CD4-positive, alpha-beta memory T cell (primary cell): ENCODE measurements around the gene DMGDH. TPM values are rescaled to one million over a fixed set of nuclear protein-coding genes. Genes with fewer than 3 reads are reported as not detected.

ENCODE experiments used
- CTCF ChIA-PET: fragments of 350-600 bp; sonication (Branson Sonifier 250); formaldehyde crosslinking; loops from one replicate; lab custom pipeline; 2021; ENCODE audit warnings: inconsistent platforms; ENCODE audit not compliant: partially characterized antibody; lab: Charles Lee
- POLR2A ChIA-PET: fragments of 350-600 bp; sonication (Branson Sonifier 250); formaldehyde crosslinking; loops from one replicate; lab custom pipeline; 2021; ENCODE audit not compliant: partially characterized antibody; lab: Charles Lee
- DNase-seq, 5 donors: peaks; one replicate each; pipeline versions ENCODE4 v3.0.0 to v3.0.0-alpha.2; 2020 to 2022; ENCODE audit warnings: mixed read lengths in 1 of 5
- H3K27ac ChIP-seq: one replicate; pipeline ENCODE4 v1.7.0; 2013; ENCODE audit warnings: low read depth, low read length
- H3K27me3 ChIP-seq: 2 replicates; pipeline ENCODE4 v1.7.0; 2013; ENCODE audit warnings: mild to moderate bottlenecking, low read length, moderate library complexity; ENCODE audit not compliant: insufficient read depth
- H3K36me3 ChIP-seq: 2 replicates; pipeline ENCODE4 v1.7.0; 2013; ENCODE audit warnings: mild to moderate bottlenecking, low read length, moderate library complexity; ENCODE audit not compliant: insufficient read depth
- H3K4me1 ChIP-seq: 2 replicates; pipeline ENCODE4 v1.7.0; 2013; ENCODE audit warnings: mild to moderate bottlenecking, low read length, moderate library complexity; ENCODE audit not compliant: insufficient read depth
- H3K4me3 ChIP-seq, 2 donors: one replicate each; pipeline ENCODE4 v1.7.0; 2013; ENCODE audit warnings: low read length in 2 of 2, mild to moderate bottlenecking in 1 of 2
- H3K9me3 ChIP-seq, 2 donors: one replicate each; pipeline ENCODE4 v1.7.0; 2013; ENCODE audit warnings: low read length in 2 of 2, control low read depth in 1 of 2; ENCODE audit not compliant: control insufficient read depth in 1 of 2
- H3K27ac Mint-ChIP-seq, 7 donors: one replicate each; pipeline ENCODE4 v1.8.0; 2020 to 2021; ENCODE audit warnings: mixed read lengths in 7 of 7, mild to moderate bottlenecking in 6 of 7, inconsistent platforms in 3 of 7, moderate library complexity in 3 of 7
- H3K27me3 Mint-ChIP-seq, 2 donors: one replicate each; pipeline ENCODE4 v1.8.0; 2020 to 2021; ENCODE audit warnings: mixed read lengths in 2 of 2
- H3K36me3 Mint-ChIP-seq, 2 donors: one replicate each; pipeline ENCODE4 v1.8.0; 2020 to 2021; ENCODE audit warnings: mixed read lengths in 2 of 2, inconsistent platforms in 1 of 2, mild to moderate bottlenecking in 1 of 2
- H3K4me1 Mint-ChIP-seq, 4 donors: one replicate each; pipeline ENCODE4 v1.8.0; 2020 to 2021; ENCODE audit warnings: mixed read lengths in 4 of 4, mild to moderate bottlenecking in 1 of 4
- H3K4me3 Mint-ChIP-seq, 8 donors: one replicate each; pipeline ENCODE4 v1.8.0; 2020 to 2021; ENCODE audit warnings: mixed read lengths in 8 of 8, mild to moderate bottlenecking in 7 of 8, moderate library complexity in 6 of 8, inconsistent platforms in 3 of 8
- H3K9me3 Mint-ChIP-seq, 8 donors: one replicate each; pipeline ENCODE4 v1.8.0; 2020 to 2021; ENCODE audit warnings: mixed read lengths in 8 of 8, mild to moderate bottlenecking in 5 of 8, inconsistent platforms in 3 of 8, moderate library complexity in 1 of 8
- intact Hi-C: fragments of 100-400 bp; cut with micrococcal nuclease; formaldehyde crosslinking; loops from one replicate; pipeline ENCODE4 v1.15.1; 2023
- polyA plus RNA-seq, 2 donors: library from polyadenylated mRNA; unstranded; fragments of 300-500 nt; fragmentation: Illumina TruSeq; gene quantifications; one replicate each; pipeline ENCODE4 v1.2.3, GENCODE V29; 2021
- total RNA-seq, 2 experiments: library from RNA; stranded (reverse); gene quantifications; one replicate each; pipeline ENCODE4 v1.2.3, GENCODE V29; 2021

The DMGDH gene
- total and polyA plus RNA-seq, 4 experiments from 2014 or later: 0.10 to 0.49 TPM; not detected in 2

DNA sequence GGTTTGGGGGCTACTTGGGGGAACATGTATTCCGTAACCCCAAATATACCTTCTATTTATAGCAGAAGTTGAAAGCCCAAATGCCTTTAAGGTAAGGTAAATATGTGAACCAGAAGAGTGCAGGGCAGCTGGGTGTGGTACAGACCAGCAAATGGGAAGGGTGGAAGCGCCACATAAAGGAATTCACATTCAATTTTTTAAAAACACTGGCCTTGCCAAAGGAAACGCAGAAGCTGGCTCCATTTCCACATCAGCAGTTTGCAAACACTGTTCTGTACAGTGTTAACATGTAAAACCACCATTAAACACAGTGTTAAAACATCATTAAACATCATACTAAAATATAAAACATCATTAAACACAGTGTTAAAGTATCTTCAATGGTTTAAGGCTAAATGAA lies 38.6 kb upstream of the DMGDH start:
- Histone ChIP-seq H3K27me3 (peaks cover 6% of the 10 kb centered on the region), H3K36me3 (no peaks in the 10 kb centered on the region), H3K27ac (no peak overlapping the region), H3K9me3 (no peaks in the 10 kb centered on the region), H3K4me1 (no peaks in the 10 kb centered on the region), H3K4me3 (no peak overlapping the region)
- no peak overlapping the region for H3K4me3 Mint-ChIP-seq
- intact Hi-C loops: no loop called here
- peaks cover 0 to 5% (median 0%) of the 10 kb centered on the region in 4 donors for H3K4me1 Mint-ChIP-seq
- no peak overlapping the region for H3K27ac Mint-ChIP-seq
- no peak for DNase-seq
- peaks cover 47 to 48% of the 10 kb centered on the region in 2 donors for H3K27me3 Mint-ChIP-seq
- ChIA-PET POLR2A (no interaction called here), CTCF (interaction anchor here (1.9 to 2.0 kb wide), 2 partner anchors 83 to 86 kb away, joined by 5 to 9 read pairs; no protein-coding TSS in a partner anchor)
- no peaks in the 10 kb centered on the region for H3K9me3 Mint-ChIP-seq
- no peaks in the 10 kb centered on the region for H3K36me3 Mint-ChIP-seq

DNA sequence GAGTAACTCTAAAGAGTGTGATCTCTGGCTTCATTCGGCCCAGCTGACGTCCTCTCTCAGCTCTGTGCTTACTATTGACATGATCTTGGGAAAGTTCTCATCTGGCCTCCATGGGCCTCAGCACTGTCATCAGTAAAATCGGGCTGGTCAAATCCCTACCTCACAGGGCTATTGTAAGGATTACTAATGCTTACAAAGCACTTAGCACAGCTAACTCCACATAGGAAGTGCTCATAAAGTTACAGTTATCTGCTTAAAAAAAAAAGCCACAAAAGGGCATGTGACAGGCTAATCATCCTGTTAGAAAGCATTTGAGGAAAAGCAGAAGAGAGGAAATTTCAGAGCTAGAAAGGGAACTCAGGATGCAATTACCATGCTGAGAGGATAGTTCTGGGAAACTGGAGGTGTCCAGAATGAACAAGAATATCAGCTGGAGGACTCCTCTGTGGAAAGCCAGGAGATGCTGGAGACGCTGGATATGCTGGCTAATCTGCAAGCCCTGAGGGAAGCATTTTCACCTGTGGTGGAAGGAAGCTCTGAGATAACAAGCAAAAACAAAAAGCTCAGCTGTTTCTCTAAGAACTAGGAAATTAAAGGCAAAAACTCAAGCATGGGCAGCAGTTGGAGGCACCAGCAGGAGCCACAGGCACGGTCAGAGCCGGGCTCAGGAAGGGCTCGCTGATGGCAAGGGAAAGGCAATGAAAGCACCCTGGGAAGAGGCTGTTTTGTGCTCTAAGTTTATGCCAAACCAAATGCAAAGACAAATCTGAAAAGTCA lies 37.7 kb upstream of the DMGDH start:
- H3K9me3 Mint-ChIP-seq: no peaks in the 10 kb centered on the region
- ChIA-PET POLR2A (no interaction called here), CTCF (interaction anchor here (1.3 to 2.6 kb wide), 4 partner anchors 9 to 786 kb away, joined by 3 to 14 read pairs (median 6); no protein-coding TSS in a partner anchor)
- H3K27ac Mint-ChIP-seq: no peak overlapping the region
- Histone ChIP-seq H3K27ac (no peak overlapping the region), H3K9me3 (no peaks in the 10 kb centered on the region), H3K4me1 (no peaks in the 10 kb centered on the region), H3K27me3 (no peaks in the 10 kb centered on the region), H3K36me3 (no peaks in the 10 kb centered on the region), H3K4me3 (no peak overlapping the region)
- DNase-seq: no peak
- intact Hi-C loops: no loop called here
- H3K4me3 Mint-ChIP-seq: no peak overlapping the region
- peaks cover 41 to 44% of the 10 kb centered on the region in 2 donors for H3K27me3 Mint-ChIP-seq
- peaks cover 0 to 2% (median 0%) of the 10 kb centered on the region in 4 donors for H3K4me1 Mint-ChIP-seq
- no peaks in the 10 kb centered on the region for H3K36me3 Mint-ChIP-seq

- Histone ChIP-seq H3K36me3 (no peaks in the 10 kb centered on the region), H3K4me1 (no peaks in the 10 kb centered on the region), H3K27ac (no peak overlapping the region), H3K27me3 (no peaks in the 10 kb centered on the region), H3K4me3 (no peak overlapping the region), H3K9me3 (no peaks in the 10 kb centered on the region)
- Mint-ChIP-seq H3K4me3 (no peak overlapping the region), H3K9me3 (peaks cover 0 to 5% (median under 1%) of the 10 kb centered on the region in 8 donors), H3K27me3 (peaks cover 43% of the 10 kb centered on the region in 2 donors), H3K36me3 (no peaks in the 10 kb centered on the region), H3K4me1 (no peaks in the 10 kb centered on the region), H3K27ac (no peak overlapping the region)
- DNase-seq: no peak
- POLR2A ChIA-PET: no interaction called here
- intact Hi-C loops: no loop called here
- CTCF ChIA-PET: interaction anchor here (0.6 to 2.6 kb wide), 7 partner anchors 11 to 86 kb away, joined by 3 to 14 read pairs (median 4); no protein-coding TSS in a partner anchor
These were observed 36.4 kb upstream of the DMGDH start for GRCh38 chr5:79105868-79106267.

DNA sequence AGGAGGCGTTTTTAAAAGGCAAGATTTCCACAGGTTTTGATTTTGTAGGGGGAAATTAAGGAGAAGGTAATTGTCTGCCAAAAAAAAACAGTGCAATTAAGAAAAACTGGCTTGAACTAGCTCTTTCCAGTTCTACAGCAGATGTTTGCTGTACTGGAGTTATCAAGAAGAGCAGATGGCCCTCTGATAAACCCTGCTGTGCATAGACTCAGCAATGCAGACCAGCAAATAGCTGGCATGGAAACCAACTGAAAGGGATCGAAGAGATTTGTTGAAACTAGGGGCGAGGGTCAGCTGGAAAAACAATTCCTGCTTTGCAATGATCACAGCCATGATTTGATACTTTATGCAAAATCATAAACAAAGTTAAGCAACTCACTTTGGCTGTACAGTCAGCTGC lies 24.3 kb upstream of the DMGDH start:
- Histone ChIP-seq H3K27ac (no peak overlapping the region), H3K4me1 (no peaks in the 10 kb centered on the region), H3K27me3 (no peaks in the 10 kb centered on the region), H3K36me3 (no peaks in the 10 kb centered on the region), H3K9me3 (no peaks in the 10 kb centered on the region), H3K4me3 (no peak overlapping the region)
- H3K9me3 Mint-ChIP-seq: peaks cover 0 to 5% (median 2%) of the 10 kb centered on the region in 8 donors
- H3K27me3 Mint-ChIP-seq: peaks cover 6 to 7% of the 10 kb centered on the region in 2 donors
- ChIA-PET CTCF (no interaction called here), POLR2A (no interaction called here)
- H3K36me3 Mint-ChIP-seq: no peaks in the 10 kb centered on the region
- no peaks in the 10 kb centered on the region for H3K4me1 Mint-ChIP-seq
- H3K4me3 Mint-ChIP-seq: no peak overlapping the region
- H3K27ac Mint-ChIP-seq: no peak overlapping the region
- no peak for DNase-seq
- intact Hi-C loops: no loop called here

DNA sequence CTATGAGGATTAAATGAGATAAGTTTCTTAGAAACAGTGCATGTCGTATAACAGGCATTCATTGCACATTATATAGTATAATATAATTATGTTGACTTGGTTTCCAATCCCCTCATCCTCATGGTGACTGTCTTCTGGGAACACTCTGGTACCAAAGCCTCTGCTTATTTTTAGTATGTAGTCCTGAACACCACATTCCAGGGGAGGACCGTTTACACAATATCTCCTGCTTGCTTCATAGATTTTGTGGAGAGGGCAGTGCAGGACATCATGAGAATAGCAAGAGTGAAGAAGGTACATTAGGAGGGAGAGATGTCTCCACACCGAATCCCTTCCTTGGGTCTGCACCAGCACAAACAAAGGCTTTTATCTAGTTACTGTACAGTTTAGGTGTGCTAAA lies 21.6 kb upstream of the DMGDH start:
- Histone ChIP-seq H3K36me3 (no peaks in the 10 kb centered on the region), H3K4me1 (no peaks in the 10 kb centered on the region), H3K9me3 (no peaks in the 10 kb centered on the region), H3K4me3 (no peak overlapping the region), H3K27me3 (no peaks in the 10 kb centered on the region), H3K27ac (no peak overlapping the region)
- Mint-ChIP-seq H3K27ac (no peak overlapping the region), H3K9me3 (peaks cover 0 to 4% (median 2%) of the 10 kb centered on the region in 8 donors), H3K27me3 (peaks cover 6 to 10% of the 10 kb centered on the region in 2 donors), H3K4me1 (no peaks in the 10 kb centered on the region), H3K4me3 (no peak overlapping the region), H3K36me3 (no peaks in the 10 kb centered on the region)
- intact Hi-C loops: no loop called here
- no peak for DNase-seq
- CTCF ChIA-PET: interaction anchor here (1.4 kb wide), 1 partner anchor 42 kb away, joined by 3 read pairs; no protein-coding TSS in a partner anchor
- POLR2A ChIA-PET: no interaction called here

DNA sequence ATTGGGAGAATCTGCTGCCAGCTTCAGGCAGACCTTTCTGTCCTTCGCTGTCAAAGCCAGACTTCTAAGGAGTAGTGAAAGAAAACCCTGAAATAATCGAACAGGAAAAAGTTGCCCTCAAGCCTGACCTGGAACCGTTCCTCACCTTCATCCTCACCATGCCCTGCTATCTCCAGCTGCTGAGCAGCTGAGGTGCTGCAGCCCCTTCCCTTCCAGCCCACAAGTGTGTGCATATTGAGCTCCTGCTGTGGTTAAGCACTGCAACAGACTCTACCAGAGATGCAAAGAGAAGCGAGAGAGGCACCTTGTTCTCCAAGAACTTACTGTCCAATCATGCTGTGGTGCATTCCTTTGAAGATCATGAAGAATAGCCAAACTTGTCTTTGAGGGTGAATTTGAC lies 19.0 kb upstream of the DMGDH start:
- CTCF ChIA-PET: no interaction called here

GRCh38 chr5:79086116-79086515 lies 16.6 kb upstream of the DMGDH start:
- Histone ChIP-seq H3K27ac (no peak overlapping the region), H3K27me3 (no peaks in the 10 kb centered on the region), H3K4me1 (no peaks in the 10 kb centered on the region), H3K36me3 (no peaks in the 10 kb centered on the region), H3K4me3 (no peak overlapping the region), H3K9me3 (no peaks in the 10 kb centered on the region)
- Mint-ChIP-seq H3K9me3 (no peaks in the 10 kb centered on the region), H3K4me3 (no peak overlapping the region), H3K27ac (no peak overlapping the region), H3K4me1 (no peaks in the 10 kb centered on the region), H3K27me3 (peaks cover 2 to 7% of the 10 kb centered on the region in 2 donors), H3K36me3 (no peaks in the 10 kb centered on the region)
- POLR2A ChIA-PET: no interaction called here
- DNase-seq: no peak
- CTCF ChIA-PET: no interaction called here
- intact Hi-C loops: no loop called here

More for the DNA sequence above, 19.0 kb upstream of the DMGDH start:
- no peaks in the 10 kb centered on the region for H3K4me1 ChIP-seq
- no peak overlapping the region for H3K27ac ChIP-seq
- no peak overlapping the region for H3K4me3 ChIP-seq
- H3K9me3 ChIP-seq: no peaks in the 10 kb centered on the region
- no peak for DNase-seq
- H3K36me3 Mint-ChIP-seq: no peaks in the 10 kb centered on the region
- no peak overlapping the region for H3K4me3 Mint-ChIP-seq
- intact Hi-C loops: no loop called here
- H3K4me1 Mint-ChIP-seq: no peaks in the 10 kb centered on the region
- no peak overlapping the region for H3K27ac Mint-ChIP-seq
- H3K27me3 Mint-ChIP-seq: peaks cover 6 to 9% of the 10 kb centered on the region in 2 donors
- H3K36me3 ChIP-seq: no peaks in the 10 kb centered on the region
- no peaks in the 10 kb centered on the region for H3K9me3 Mint-ChIP-seq
- H3K27me3 ChIP-seq: no peaks in the 10 kb centered on the region
- POLR2A ChIA-PET: no interaction called here
